ENCODE results near the gene KLHL14. TPM values are rescaled to one million over a fixed set of nuclear protein-coding genes. Genes with fewer than 3 reads are reported as not detected.
"Not testable (repeated sequence)": the region's sequence is repeated elsewhere in the genome, so short reads cannot be mapped to it uniquely, and the experiment has no call there.

The KLHL14 gene
- total RNA-seq, 2 experiments from 2014 or later = 0.57 to 2.8 TPM

- TF ChIP-seq EZH2phosphoT487 (IDR thresholded peaks at IDR 0.05; ENCODE audit: borderline replicate concordance, low read depth, low read length) = no peak
- TF ChIP-seq CTCF (conservative IDR thresholded peaks at IDR 0.05; ENCODE audit: low read length) = no peak
- intact Hi-C loops (cut with micrococcal nuclease; ENCODE audit: unreplicated experiment) = loop anchor here (5.0 to 10.0 kb wide), 2 partner anchors 114 to 1051 kb away; no protein-coding TSS in a partner anchor
- Histone ChIP-seq H4K20me1 (ENCODE audit: insufficient read depth, low read length) (no peaks in the 10 kb centered on the region), H2AFZ (ENCODE audit: low read length) (peak overlapping the region; percentile 72; the same call in 1 of the 2 replicates), H3K4me3 (ENCODE audit: low read depth, low read length, poor library complexity, severe bottlenecking) (peak overlapping the region; percentile 44), H3K79me2 (ENCODE audit: insufficient read depth, low read depth, low read length) (no peaks in the 10 kb centered on the region), H3K4me2 (ENCODE audit: low read length) (peak overlapping the region; percentile 80), H3K36me3 (ENCODE audit: insufficient read depth, low read length) (peaks cover 6% of the 10 kb centered on the region), H3K9me2 (ENCODE audit: insufficient read depth, low read length) (no peaks in the 10 kb centered on the region), H3K9me3 (ENCODE audit: low read length) (peaks cover 24% of the 10 kb centered on the region; the same call in 1 of the 2 replicates), H3K27ac (ENCODE audit: low read depth, low read length, poor library complexity, severe bottlenecking) (peak overlapping the region; percentile 97), H3K4me1 (ENCODE audit: insufficient read depth, low read length, poor library complexity, severe bottlenecking) (peaks cover 47% of the 10 kb centered on the region)
- BruUV-seq (replicated peaks) = no TSS peak
- DNase-seq (ENCODE audit: low spot score) = no peak
- CTCF ChIA-PET (ENCODE audit: unreplicated experiment) = interaction anchor here (0.9 kb wide), 1 partner anchor 30 kb away, joined by 3 read pairs; no protein-coding TSS in a partner anchor
- POLR2A ChIA-PET = interaction anchor here (0.6 to 3.2 kb wide), 6 partner anchors 10 to 78 kb away, joined by 3 to 11 read pairs (median 3); partner anchors contain the start of gene KLHL14
Observed at GRCh38 chr18:32801228-32801627, 28.4 kb upstream of the KLHL14 start.

GRCh38 chr18:32798209-32798960 is 25.6 kb upstream of the KLHL14 start:
- Histone ChIP-seq H4K20me1 (ENCODE audit: insufficient read depth, low read length) (no peaks in the 10 kb centered on the region), H2AFZ (ENCODE audit: low read length) (no peak overlapping the region), H3K27ac (ENCODE audit: low read depth, low read length, poor library complexity, severe bottlenecking) (no peak overlapping the region), H3K9me3 (ENCODE audit: low read length) (peaks cover 16% of the 10 kb centered on the region; the same call in 1 of the 2 replicates), H3K79me2 (ENCODE audit: insufficient read depth, low read depth, low read length) (no peaks in the 10 kb centered on the region), H3K9me2 (ENCODE audit: insufficient read depth, low read length) (no peaks in the 10 kb centered on the region), H3K36me3 (ENCODE audit: insufficient read depth, low read length) (peaks cover 6% of the 10 kb centered on the region), H3K4me2 (ENCODE audit: low read length) (no peak overlapping the region), H3K4me3 (ENCODE audit: low read depth, low read length, poor library complexity, severe bottlenecking) (no peak overlapping the region), H3K4me1 (ENCODE audit: insufficient read depth, low read length, poor library complexity, severe bottlenecking) (peaks cover 32% of the 10 kb centered on the region)
- BruUV-seq (replicated peaks) = no TSS peak
- TF ChIP-seq CTCF (conservative IDR thresholded peaks at IDR 0.05; ENCODE audit: low read length) (no peak), EZH2phosphoT487 (IDR thresholded peaks at IDR 0.05; ENCODE audit: borderline replicate concordance, low read depth, low read length) (no peak)
- peak; percentile 13 for DNase-seq (ENCODE audit: low spot score)
- ChIA-PET CTCF (ENCODE audit: unreplicated experiment) (no interaction called here), POLR2A (interaction anchor here (0.7 to 1.6 kb wide), 2 partner anchors 11 to 90 kb away, joined by 3 to 11 read pairs; no protein-coding TSS in a partner anchor)
- intact Hi-C loops (cut with micrococcal nuclease; ENCODE audit: unreplicated experiment) = no loop called here

- CTCF ChIA-PET (ENCODE audit: unreplicated experiment) = not testable (repeated sequence)
Observed at GRCh38 chr18:32794667-32795066, 21.8 kb upstream of the KLHL14 start.

More at GRCh38 chr18:32794667-32795066, 21.8 kb upstream of the KLHL14 start:
- POLR2A ChIA-PET; BruUV-seq (replicated peaks); H3K9me2 ChIP-seq (ENCODE audit: insufficient read depth, low read length); H3K27ac ChIP-seq (ENCODE audit: low read depth, low read length, poor library complexity, severe bottlenecking); H2AFZ ChIP-seq (ENCODE audit: low read length); H4K20me1 ChIP-seq (ENCODE audit: insufficient read depth, low read length); H3K4me3 ChIP-seq (ENCODE audit: low read depth, low read length, poor library complexity, severe bottlenecking); H3K4me2 ChIP-seq (ENCODE audit: low read length); H3K79me2 ChIP-seq (ENCODE audit: insufficient read depth, low read depth, low read length); H3K4me1 ChIP-seq (ENCODE audit: insufficient read depth, low read length, poor library complexity, severe bottlenecking); intact Hi-C loops (cut with micrococcal nuclease; ENCODE audit: unreplicated experiment); H3K36me3 ChIP-seq (ENCODE audit: insufficient read depth, low read length); DNase-seq (ENCODE audit: low spot score): not testable (repeated sequence)
- peaks cover 16% of the 10 kb centered on the region; the same call in 1 of the 2 replicates for H3K9me3 ChIP-seq (ENCODE audit: low read length)

Data from OCI-LY7 (cell line).